Globus pallidus (tissue), 1 donor: ENCODE data around the gene CALB2.
"Not testable (repeated sequence)": the region's sequence is repeated elsewhere in the genome, so short reads cannot be mapped to it uniquely, and the experiment has no call there.

Experiments used
- DNase-seq: peaks from one replicate; pipeline ENCODE4 v3.0.0-alpha.2; 2015; ENCODE audit warnings: low spot score

Gene CALB2

DNA sequence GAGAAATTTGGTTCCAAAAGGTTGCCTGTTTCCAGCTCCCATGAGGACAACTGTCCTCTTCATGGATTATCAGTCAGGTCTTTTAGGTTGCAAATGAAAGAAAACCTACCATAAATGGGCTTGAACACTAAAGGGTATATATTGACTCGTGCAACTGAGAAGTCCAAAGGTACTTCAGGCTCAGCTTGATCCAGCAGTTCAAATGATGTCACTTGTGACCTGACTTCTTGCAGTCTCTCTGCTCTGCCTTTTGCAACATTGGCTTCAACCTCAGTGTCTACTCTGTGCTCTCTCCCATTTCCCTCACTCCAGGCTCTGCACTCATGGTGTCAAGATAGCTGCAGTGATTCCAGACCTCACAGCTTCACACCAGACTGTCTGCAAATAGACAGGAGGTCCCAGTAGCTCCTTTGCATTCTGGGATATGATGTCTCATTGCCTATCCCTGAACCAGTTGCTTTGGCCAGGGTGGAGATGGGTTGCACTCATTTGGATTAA is 5.5 kb upstream of the CALB2 start:
- no peak for DNase-seq

DNA sequence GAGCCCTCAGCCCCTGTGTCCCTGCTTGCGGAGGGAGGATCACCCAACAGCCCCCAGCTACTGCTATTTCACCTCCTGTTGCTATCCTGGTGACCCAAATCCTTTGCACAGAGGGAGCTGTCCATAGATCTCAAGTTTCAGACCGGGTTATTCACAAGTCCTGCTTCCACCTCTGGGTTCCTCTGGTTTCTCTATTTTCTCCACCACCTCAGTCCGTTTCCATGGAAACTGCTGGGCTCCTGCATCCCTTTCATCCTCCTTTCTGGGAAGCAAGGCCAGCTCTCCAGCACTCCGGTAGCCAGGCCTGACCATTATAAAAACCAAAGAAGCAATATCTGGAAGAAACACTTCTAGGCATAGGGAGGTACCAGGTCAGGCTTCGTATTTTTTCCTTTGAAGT is 4.8 kb upstream of the CALB2 start:
- DNase-seq, result no peak

DNA sequence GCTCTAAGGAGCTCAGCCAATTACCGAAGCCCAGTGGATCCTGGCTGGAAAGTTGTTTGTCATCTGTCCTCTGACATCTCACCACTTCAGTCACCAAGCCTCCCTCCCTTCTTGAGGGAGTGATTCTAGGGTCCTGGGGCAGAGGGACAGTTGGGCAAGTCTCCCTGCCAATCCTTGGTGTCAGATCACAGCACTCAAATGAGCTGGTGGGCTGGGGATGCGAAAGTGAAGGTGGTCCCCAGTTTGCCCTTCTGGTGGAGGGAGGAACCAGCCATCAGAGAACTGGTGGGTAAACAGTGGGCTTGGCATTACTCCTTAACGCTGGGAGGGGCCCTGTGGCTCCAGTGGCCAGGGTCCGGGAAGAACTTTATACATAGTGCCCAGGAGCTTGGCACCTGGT is 4.4 kb upstream of the CALB2 start:
- no peak for DNase-seq

DNA sequence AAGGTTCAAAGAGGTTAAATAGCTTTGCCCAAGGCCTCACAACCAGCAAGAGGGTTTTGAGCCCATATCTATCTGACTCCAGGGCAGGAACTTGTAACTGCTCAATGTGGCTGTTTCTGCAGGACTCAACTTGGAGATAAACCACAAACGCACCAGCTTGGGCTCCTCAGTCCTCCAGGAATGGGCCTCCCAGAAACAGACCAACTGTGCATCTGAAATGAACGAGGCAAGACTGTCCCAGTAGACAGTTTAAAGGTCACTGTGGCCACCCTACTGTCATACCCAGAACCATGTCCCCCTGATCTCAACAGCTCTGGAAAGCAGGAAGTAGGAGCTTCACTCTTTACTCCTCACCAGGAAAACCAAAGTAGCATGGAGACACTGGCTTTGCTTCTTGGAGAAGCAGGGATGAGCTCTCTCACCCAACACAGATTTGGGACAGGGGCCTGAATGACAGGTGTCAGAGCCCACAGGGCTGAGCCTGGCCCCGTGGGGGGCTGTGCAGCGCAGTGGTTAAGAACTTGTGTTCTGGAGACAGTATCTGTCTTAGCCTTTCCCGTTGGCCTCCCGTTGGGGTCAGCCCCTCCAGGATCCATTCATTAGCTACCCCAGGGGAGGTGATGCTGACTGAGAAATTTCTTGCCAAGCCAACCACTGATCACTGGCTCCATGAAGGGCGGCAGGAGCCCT is 2.3 kb upstream of the CALB2 start:
- DNase-seq, result no peak

DNA sequence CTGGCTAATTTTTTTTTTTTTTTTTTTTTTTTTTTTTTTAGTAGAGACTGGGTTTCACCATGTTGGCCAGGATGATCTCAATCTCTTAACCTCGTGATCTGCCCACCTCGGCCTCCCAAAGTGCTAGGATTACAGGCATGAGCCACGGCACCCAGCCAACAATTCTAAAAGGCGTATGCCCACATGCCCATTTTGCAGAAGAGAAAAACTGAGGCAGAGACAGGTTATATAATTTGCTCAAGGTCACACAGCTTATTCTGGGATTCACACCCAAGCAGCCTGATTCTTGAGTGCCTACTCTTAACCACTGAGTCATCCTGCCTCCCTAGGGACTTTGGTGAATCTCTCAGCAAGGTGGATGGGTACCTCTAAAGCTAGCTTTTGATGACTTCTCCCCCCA is 1.6 kb upstream of the CALB2 start:
- DNase-seq, result not testable (repeated sequence)

DNA sequence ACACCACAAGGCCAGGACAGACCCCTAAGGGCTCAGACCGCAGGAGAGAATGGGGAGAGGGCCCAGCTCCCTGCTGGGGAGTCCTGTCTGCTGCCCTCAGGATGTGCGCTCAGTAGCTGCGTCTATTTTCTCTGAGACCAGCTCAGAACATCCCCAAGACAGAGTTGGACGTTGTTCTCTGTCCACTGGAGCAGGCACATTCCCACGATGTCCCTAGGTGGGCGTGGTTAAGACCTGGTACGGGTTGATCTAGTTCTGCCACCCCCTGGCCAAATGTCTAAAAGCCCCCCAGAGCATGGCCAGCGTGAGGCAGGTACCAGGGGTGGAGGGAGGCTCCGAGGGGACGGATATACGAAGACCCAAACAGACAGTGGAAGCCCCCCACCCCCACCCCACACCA is 842 bp upstream of the CALB2 start:
- DNase-seq, result no peak

DNA sequence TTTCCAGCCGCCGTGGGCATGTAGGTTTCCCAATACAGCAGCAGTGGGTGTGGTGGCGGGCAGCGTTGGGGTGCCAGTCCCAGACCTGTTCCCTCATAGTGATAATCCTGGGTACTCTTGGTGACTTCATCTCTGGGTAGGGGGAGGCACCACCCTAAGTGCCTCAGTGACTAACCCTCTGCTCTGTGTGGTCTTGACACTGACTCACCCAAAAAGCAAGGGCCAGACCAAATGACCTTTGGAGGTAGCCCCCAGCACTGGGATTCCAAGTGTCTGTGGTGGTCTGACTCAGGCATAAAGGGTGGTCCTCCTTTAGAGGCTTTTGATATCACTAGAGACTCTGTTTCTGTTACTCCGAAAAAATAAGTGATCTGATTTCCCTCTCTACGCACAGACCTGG is 908 bp downstream of the CALB2 start:
- DNase-seq, result no peak

DNA sequence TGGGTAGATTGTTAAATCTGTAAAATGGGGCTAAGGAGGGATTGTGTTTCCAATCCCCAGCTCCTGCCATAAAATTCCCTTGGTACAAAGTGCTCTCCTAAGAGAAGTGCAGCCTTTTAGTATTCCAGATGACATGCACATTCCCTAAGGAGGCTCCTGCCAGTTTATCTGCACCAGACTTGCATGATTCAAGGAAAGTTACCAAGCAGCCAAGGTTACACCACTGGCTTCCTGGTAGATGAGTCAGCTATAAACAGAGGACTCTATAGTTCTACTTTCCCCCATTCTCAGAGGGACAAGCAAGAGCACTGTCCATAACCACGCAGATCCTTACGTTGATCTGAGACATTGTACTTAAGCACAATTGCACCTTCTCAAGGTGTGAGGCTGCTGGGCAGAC is 1.9 kb downstream of the CALB2 start:
- no peak for DNase-seq

DNA sequence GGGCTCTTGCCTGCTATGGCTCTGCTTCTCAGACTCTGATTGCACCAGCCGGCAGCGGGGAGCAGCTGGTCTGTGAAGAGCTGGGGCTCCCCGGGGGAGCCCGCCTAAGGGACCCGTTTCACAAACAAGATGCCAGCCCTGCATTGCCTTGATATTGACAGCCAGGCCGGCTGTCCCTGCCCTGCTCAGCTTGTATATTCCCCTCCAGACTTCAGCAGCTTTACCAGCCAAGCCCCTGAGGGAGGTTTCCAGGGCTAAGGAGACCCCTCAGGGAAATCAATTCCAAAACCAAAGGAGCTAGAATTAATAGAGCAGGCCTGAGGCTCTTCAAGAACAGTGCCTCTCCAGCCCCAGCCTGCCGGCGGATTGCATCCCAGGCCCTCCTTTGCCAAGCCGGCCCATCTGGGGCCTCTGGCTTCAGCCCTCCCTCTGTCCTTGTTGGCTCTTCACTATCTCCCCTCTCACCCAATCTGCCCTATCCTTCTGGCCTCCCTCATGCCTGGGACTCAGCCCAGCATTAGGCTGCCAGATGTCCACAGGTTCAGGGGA is 5.7 kb downstream of the CALB2 start:
- no peak for DNase-seq

DNA sequence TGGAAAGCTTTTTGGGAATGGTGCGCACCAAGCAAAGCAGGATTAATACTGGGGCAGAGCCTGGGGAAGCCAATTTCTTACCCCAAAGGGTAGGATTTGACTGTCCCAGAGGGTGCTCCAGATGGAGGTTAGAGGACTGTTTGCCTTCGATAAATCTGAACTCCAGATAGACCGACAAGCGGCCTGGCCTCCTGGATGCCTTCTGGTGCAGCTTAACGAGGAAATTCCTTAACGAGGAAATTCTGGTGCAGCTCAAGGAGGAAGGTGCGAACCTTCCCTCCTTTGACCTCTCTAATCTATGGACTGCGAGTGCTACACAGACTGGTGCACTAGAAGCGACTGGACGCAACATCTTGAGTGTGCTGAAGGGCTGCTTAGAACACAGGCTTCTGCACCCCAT is 6.5 kb downstream of the CALB2 start:
- DNase-seq, result no peak

DNA sequence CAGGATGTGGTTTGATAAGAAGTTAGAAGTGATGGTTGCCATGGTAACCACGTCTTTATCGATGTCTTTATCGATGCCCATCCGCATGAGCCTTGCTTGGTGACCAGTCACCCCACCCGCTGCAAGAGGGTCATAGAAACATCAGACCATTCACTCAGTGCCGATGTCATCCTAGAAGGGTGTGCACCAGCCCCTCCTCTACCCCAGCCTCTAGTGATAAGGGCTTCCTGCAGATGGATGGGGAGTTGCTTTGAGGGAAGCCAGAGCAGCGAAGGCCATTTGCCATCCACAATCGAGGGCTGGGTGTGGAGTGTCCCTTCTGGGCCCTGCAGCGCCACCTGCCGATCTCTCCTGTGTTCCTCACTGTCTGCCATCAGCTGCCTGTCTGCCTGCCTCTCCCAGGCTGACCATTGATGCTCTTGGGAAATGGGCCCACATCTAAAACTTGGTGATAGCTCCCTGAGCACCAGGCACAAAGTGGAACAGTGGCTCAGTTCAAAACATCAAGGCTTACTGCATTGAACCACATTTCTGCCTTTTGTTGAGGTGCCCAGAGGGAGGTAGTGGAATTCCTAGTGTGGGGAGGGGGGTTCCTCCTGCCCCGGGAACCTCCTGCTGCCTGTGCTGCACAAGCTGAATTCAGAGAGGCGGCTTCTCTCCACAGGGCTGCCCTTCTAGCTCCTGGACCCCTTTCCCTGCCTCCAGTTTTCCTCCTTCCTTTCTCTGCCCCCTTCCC is 8.9 kb downstream of the CALB2 start:
- DNase-seq, result no peak

DNA sequence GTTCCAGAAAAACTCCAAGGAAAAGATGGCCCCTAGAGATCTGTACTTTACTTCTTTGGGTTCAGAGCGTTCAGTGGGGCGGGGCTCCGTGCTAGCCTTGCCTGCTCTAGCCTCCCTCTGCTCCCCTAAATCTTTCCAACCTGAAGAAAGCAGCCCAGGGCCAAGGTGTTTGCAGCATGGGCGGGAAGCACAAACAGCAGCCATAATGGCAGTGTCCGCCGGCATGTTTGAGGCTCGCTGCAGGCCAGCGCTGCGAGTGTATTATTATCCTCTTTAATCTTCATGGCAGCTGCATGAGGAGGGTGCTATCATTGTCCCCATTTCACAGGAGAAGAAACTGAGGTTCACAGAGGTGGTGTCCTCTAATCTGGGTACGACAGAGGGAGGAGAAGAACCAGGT is 10.4 kb downstream of the CALB2 start:
- no peak for DNase-seq

DNA sequence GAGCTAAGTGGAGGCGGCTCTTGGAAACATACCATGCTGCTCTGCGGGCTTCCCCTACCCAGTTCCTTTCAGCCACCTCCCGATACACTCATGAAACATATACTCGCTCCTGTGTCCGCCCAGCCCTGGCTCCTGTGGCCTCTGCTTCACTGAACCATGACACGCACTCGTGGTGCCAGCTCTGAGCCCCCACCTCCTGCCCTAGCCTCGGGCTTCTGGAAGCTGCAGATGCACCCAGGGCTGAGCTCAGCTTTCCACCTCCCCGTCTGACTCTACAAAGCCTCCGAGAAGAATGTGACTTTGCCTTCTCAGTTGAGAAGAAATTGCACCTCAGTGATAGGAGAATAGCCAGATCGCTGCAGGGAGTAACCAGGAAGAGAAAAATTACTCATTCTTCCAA is 11.0 kb downstream of the CALB2 start:
- no peak for DNase-seq

DNA sequence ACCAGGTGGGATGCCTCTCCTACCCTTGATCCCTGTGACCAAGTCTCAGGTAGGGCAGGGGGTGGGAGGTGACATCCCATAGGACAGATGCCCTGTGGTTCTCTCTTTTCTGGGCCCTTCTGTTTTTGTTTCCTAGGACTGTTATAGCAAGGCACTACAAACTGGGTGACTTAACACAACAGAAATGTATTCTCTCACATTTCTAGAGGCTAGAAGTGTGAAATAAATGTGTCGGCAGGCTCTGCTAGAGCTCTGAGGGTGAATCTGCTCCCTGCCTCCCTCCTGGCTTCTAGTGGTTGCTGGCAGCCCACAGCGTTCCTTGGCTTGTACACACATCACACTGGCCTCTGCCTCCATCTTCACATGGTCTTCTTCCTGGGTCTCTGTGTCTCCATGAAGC is 12.7 kb downstream of the CALB2 start:
- no peak for DNase-seq

DNA sequence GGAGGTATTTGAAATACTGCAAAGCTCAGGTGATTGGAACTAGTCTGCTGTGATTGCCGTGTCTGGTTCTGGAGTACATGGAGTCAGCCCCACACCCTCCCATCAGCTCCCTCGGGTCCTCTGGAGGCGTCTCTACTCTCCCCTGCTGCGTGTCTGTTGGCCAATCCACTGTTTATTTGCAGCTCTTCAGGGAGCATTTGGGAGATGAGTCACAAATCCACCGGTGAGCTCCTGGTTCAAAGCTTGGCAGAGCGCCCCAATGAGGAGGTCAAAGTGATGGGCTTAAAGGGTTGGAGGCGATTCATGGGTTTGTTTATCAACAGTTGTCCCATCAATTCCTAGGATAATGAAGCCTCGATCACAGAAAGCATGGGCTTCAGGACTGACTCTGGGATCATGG is 14.6 kb downstream of the CALB2 start:
- DNase-seq, result no peak

DNA sequence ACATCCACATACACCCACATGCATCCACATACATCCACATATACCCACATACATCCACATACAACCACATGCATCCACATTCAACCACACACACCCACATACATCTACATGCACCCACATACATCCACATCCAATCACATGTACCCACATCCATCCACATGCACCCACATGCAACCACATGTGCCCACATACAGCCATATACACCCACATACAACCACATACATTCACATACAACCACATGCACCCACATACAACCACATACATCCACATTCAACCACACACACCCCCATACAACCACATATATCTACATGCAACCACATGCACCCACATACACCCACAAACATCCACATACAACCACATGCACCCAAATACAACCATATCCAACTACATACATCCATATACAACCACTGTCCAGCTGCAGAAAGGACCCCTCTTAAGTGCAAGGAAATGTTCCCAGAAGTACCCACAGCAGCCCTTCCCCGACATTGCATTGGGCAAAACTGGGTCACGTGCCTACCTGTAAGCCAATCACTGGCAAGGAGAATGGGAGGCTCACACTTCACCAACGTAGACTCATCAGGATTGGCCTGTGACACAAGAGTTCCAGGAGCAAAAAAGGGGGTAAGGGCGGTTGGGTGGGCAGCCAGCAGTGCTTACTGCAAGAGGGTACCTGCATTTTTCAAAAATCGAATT is 18.1 kb downstream of the CALB2 start:
- DNase-seq, result no peak

DNA sequence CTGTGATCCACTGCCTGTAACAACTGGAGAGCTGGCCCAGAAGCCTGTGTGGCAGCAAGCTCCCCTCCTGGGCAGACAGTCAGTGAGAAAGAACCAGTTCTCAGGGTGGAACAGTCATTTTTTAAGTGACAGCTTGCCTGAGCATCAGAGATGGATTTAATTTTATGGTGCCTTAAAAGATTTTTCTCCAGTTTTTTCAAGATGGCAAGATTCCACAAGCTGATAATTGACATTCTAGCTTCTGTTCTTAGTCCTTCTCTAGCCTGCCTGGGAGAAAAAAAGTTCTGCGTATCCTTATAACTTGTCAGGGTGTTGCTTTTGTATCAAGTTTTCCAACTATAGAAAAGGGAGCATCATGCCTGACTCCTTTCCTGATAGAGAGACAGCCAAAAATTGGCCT is 21.2 kb downstream of the CALB2 start:
- DNase-seq, result no peak

DNA sequence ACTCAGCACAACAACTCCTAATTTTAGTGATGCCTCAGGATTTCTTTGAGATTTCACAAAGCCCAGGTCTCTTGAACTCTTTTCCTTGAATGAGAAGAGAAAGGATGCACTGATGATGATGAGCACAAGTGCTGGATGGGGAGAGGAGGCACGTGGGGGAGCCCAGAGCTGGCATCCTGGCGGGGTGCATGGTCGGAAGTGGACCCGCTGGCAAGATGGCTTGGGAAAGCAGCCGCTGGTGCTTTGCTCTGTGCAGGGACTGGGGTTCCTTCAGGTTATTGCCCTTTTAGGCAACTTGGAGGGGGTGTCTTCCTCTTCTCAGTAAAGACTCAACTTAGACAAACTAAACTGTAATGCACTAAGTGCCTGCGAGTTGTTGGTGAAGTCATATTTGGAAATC is 22.3 kb downstream of the CALB2 start:
- no peak for DNase-seq

DNA sequence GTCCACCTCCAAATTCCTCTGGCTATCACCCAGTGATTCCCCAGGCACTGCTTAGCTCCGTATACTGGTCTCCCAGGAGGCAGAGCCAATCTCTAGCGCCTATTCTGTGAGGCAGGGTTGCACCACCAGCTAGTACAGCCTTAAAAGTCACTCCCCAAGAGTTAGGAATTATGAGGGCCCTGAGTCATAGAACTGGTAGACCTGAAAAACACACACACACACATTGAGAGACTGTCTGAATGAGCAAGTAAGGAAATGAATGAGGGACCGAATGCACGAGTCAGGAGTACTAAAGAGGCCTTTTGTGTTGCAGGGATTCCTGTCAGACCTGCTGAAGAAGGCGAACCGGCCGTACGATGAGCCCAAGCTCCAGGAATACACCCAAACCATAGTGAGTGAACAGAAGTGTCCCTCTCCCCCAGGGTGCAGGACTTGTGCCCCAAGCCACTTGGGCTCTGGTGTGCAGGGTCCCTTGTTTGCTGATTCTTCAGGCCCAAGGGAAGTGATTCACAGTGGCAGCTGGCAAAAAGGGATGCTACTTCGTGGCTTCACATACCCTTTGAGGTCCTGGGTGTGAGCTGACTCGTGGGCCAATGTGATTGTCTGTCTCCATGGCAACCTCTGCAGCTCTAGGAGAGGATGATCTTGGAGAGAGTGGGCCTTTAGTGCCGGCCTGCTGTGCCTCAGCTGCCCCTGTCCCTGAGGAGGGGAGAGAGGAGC is 24.7 kb downstream of the CALB2 start:
- no peak for DNase-seq

DNA sequence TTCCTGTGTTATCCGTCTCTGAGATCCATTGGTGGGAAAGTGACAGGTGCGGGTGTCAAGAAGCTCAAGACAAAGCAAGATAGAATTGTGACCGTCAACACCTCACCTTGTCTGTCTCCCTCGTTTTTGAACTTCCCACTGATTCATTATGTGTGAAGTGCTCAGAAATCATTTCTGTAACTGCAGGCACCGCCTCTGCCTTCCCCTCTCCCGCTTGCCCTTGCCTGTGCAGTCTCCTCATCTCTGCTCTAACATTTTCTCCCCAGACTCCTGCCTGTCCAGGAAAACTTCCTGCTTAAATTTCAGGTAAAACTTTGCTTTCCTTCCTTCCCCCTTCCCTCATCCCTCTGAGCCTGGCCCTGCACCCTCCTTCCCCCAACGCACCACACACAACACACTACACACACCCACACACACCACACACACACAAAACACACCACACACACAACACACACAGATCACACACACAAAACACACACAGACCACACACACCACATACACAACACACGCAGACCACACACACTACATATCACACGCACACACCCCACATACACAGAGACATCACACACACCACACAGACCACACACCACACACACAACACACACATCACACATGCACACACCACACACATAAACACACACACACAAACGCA is 25.7 kb downstream of the CALB2 start:
- no peak for DNase-seq

DNA sequence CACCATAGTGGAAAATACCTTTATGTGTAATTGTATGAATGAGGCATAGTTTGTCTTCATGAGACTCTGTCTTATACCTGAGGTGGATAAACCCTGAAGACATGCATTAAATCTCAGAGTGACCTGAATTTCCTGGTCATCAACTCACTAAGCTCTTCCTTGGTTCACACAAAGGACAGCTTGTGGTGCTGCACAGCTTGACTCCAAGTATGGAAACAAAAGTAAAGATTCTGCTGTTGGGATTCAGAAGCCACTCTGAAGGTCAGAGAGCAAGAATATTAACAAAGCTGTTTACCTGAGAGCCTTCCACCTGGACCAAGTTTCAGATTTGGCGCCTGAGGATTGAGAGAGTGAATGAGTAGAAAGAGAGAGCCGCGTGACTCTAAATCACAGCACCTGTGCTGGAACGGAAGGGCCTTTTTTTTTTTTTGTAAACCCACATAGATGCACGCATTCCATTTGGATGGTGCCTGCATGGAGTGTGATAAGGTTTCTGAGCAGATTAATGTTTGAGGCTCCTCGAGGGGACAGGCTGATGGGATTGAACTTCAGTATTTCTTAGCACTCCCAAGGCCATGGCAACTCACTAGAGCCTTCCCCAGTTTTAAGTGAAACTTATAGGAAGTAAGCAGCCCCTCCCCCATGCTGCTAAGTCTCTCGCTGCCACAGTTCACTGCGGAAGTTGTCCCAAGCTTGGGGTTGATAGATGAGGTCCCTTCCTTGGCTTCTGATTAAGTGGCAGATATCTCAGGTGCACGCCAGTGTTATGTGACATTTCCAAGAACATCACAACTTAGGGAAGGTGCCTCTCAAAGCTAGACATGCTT is 28.7 kb downstream of the CALB2 start:
- no peak for DNase-seq
